ENCODE data around the gene PKIB. TPM values are rescaled to one million over a fixed set of nuclear protein-coding genes. Genes with fewer than 3 reads are reported as not detected.

PKIB gene
- total and polyA plus RNA-seq, 10 of the 15 experiments (the other 5 are each of a cell fraction or from before 2014, with no cell fraction given): 0.20 to 1.8 (median 0.87) TPM

GRCh38 chr6:122758927-122759334 is 148.7 kb downstream of the PKIB start (continued):
- TF ChIP-seq ZNF687 (IDR thresholded peaks at IDR 0.05) (no peak), ZNF207 (IDR thresholded peaks at IDR 0.05; ENCODE audit: borderline replicate concordance) (no peak), RB1 (IDR thresholded peaks at IDR 0.05; ENCODE audit: borderline replicate concordance) (no peak), RUNX3 (IDR thresholded peaks at IDR 0.05; ENCODE audit: low read length) (no peak), ZBTB40 (IDR thresholded peaks at IDR 0.05; ENCODE audit: borderline replicate concordance) (no peak), MTA2 (IDR thresholded peaks at IDR 0.05; ENCODE audit: low read depth) (peak; percentile 20; the same call in 1 of the 2 replicates), ATF7 (IDR thresholded peaks at IDR 0.05; ENCODE audit: low read depth) (no peak), CREB1 (IDR thresholded peaks at IDR 0.05; ENCODE audit: low read depth) (no peak)

All from GM12878 (cell line).